CD14-positive monocyte (primary cell): ENCODE data around the gene FAM53A. TPM values are rescaled to one million over a fixed set of nuclear protein-coding genes. Genes with fewer than 3 reads are reported as not detected.

ENCODE experiments used
- DNase-seq, 3 donors: peaks; one replicate each; pipeline ENCODE4 v3.0.0-alpha.2; 2011 to 2022
- H2AFZ ChIP-seq: 2 replicates; pipeline ENCODE4 v1.6.0; 2012; ENCODE audit warnings: mild to moderate bottlenecking, low read depth, low read length, inconsistent platforms; ENCODE audit not compliant: insufficient read depth, poor library complexity, severe bottlenecking
- H3K27ac ChIP-seq, 2 donors: 1 replicate in 1 of 2; 2 replicates in 1 of 2; pipeline ENCODE4 v1.5.1; 2012 to 2013; ENCODE audit warnings: low read length in 2 of 2, control low read depth in 1 of 2, inconsistent platforms in 1 of 2, low read depth in 1 of 2, mild to moderate bottlenecking in 1 of 2
- H3K27me3 ChIP-seq, 2 donors: one replicate each; pipeline versions ENCODE4 v1.6.0 to v1.6.1; 2011 to 2013; ENCODE audit warnings: low read length in 2 of 2; ENCODE audit not compliant: control insufficient read depth in 2 of 2, insufficient read depth in 2 of 2
- H3K36me3 ChIP-seq, 2 donors: replicated peaks in 1 of 2; 1 replicate in 1 of 2; 2 replicates in 1 of 2; pipeline versions ENCODE4 v1.5.1 to v1.6.1; 2012 to 2013; ENCODE audit warnings: low read length in 2 of 2, control low read depth in 1 of 2, inconsistent platforms in 1 of 2, mild to moderate bottlenecking in 1 of 2; ENCODE audit not compliant: insufficient read depth in 2 of 2, control insufficient read depth in 1 of 2
- H3K4me1 ChIP-seq, 2 donors: 1 replicate in 1 of 2; 2 replicates in 1 of 2; pipeline versions ENCODE4 v1.5.1 to v1.6.1; 2012 to 2013; ENCODE audit warnings: low read length in 2 of 2, control low read depth in 1 of 2, inconsistent platforms in 1 of 2, mild to moderate bottlenecking in 1 of 2, moderate library complexity in 1 of 2; ENCODE audit not compliant: insufficient read depth in 2 of 2, control insufficient read depth in 1 of 2
- H3K4me2 ChIP-seq: replicated peaks from 2 replicates; pipeline ENCODE3; 2012; ENCODE audit warnings: low read length, moderate library complexity, mild to moderate bottlenecking; ENCODE audit not compliant: poor library complexity, severe bottlenecking; ENCODE audit errors: extremely low read depth
- H3K4me3 ChIP-seq, 3 experiments: fragments of 200-600 bp in 1 of 3; sonication (generic) in 1 of 3; replicated peaks in 1 of 3; 1 replicate in 2 of 3; 2 replicates in 1 of 3; pipeline ENCODE4 v1.5.1; 2011 to 2013; ENCODE audit warnings: low read length in 3 of 3, mild to moderate bottlenecking in 3 of 3, control low read depth in 2 of 3, low read depth in 2 of 3, inconsistent platforms in 1 of 3, moderate library complexity in 1 of 3
- H3K79me2 ChIP-seq: 2 replicates; pipeline ENCODE4 v1.6.0; 2012; ENCODE audit warnings: mild to moderate bottlenecking, control low read depth, inconsistent platforms, low read length, moderate library complexity; ENCODE audit not compliant: insufficient read depth
- H3K9ac ChIP-seq: 2 replicates; pipeline ENCODE4 v1.6.0; 2017; ENCODE audit warnings: low read length, mild to moderate bottlenecking; ENCODE audit not compliant: insufficient read depth, poor library complexity, severe bottlenecking
- H3K9me3 ChIP-seq, 2 donors: replicated peaks in 1 of 2; 1 replicate in 1 of 2; 2 replicates in 1 of 2; pipeline versions ENCODE4 v1.5.1 to v1.6.1; 2012 to 2013; ENCODE audit warnings: low read length in 2 of 2, control low read depth in 1 of 2; ENCODE audit not compliant: control insufficient read depth in 1 of 2, insufficient read depth in 1 of 2
- H4K20me1 ChIP-seq: 2 replicates; pipeline ENCODE4 v1.6.0; 2012; ENCODE audit warnings: mild to moderate bottlenecking, low read length, control low read depth, moderate library complexity; ENCODE audit not compliant: insufficient read depth
- H3K27ac Mint-ChIP-seq, 7 donors: one replicate each; pipeline ENCODE4 v1.8.0; 2020; ENCODE audit warnings: mild to moderate bottlenecking in 7 of 7, mixed read lengths in 7 of 7, moderate library complexity in 6 of 7, inconsistent platforms in 2 of 7
- H3K27me3 Mint-ChIP-seq, 3 donors: one replicate each; pipeline ENCODE4 v1.8.0; 2021 to 2022; ENCODE audit warnings: low read depth in 3 of 3, mild to moderate bottlenecking in 3 of 3, mixed read lengths in 3 of 3, moderate library complexity in 3 of 3, inconsistent platforms in 1 of 3
- H3K36me3 Mint-ChIP-seq, 2 donors: one replicate each; pipeline ENCODE4 v1.8.0; 2020; ENCODE audit warnings: mixed read lengths in 2 of 2, inconsistent platforms in 1 of 2, mild to moderate bottlenecking in 1 of 2
- H3K4me1 Mint-ChIP-seq: one replicate; pipeline ENCODE4 v1.8.0; 2020; ENCODE audit warnings: mild to moderate bottlenecking, mixed read lengths
- H3K4me3 Mint-ChIP-seq, 2 donors: one replicate each; pipeline ENCODE4 v1.8.0; 2020; ENCODE audit warnings: mild to moderate bottlenecking in 2 of 2, mixed read lengths in 2 of 2, moderate library complexity in 1 of 2
- H3K9me3 Mint-ChIP-seq, 7 donors: one replicate each; pipeline ENCODE4 v1.8.0; 2020 to 2022; ENCODE audit warnings: mixed read lengths in 7 of 7, mild to moderate bottlenecking in 6 of 7, moderate library complexity in 6 of 7, inconsistent platforms in 2 of 7
- WGBS: methylation state at CpG from one replicate; pipeline ENCODE4 v1.1.5; 2013; ENCODE audit warnings: missing lambda C conversion rate; ENCODE audit not compliant: insufficient coverage; 5-methylcytosine and 5-hydroxymethylcytosine counted together
- intact Hi-C, 2 donors: fragments of 100-400 bp; cut with micrococcal nuclease; formaldehyde crosslinking; loops; one replicate each; pipeline versions ENCODE4 v1.15.0 to v1.15.1; 2023
- polyA plus RNA-seq, 3 donors: library from polyadenylated mRNA; depleted of rRNA in 1 of 3; unstranded in 2 of 3; stranded (reverse) in 1 of 3; fragments of 300-500 nt in 2 of 3; fragments of >200 nt in 1 of 3; fragmentation: Illumina TruSeq in 2 of 3; gene quantifications; 1 replicate in 2 of 3; 2 replicates in 1 of 3; pipeline ENCODE4 v1.2.3, GENCODE V29; 2012 to 2021
- TF ChIP-seq, protein P1 (sequence below): fragments of 200-600 bp; IDR thresholded peaks from one replicate; pipeline ENCODE4 v1.8.0; 2022; ENCODE audit warnings: antibody characterized with exemption, mild to moderate bottlenecking

Gene FAM53A
- polyA plus RNA-seq, 3 donors: 0.40 to 0.82 (median 0.76) TPM

- H3K27ac Mint-ChIP-seq: no peak overlapping the region
Measured at GRCh38 chr4:1635464-1635863, 48.6 kb downstream of the FAM53A start.

DNA sequence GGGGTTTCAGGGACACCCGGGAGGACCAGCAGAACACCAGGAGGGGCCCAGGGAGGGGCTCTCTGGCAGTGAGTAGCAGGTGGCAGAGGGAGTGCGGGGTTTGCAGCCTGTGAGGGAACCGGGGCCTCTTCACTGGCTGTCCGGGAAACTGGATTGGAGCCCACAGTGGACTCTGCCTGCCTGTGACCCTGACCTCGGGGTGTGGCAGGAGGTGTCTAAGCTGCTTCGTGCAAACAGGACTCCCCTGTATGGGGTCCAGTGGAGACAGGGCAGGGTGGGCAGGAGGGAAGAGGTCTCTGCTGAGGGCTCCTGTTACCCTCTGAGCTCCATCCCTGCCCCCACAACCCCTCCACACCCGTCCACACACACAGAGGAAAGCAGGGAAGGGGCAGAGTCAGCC, 50.1 kb downstream of the FAM53A start:
- H3K27me3 ChIP-seq: no peaks in the 10 kb centered on the region
- no peaks in the 10 kb centered on the region for H3K4me1 ChIP-seq
- H3K79me2 ChIP-seq: no peaks in the 10 kb centered on the region
- no peak overlapping the region for H2AFZ ChIP-seq
- no peak overlapping the region for H3K4me2 ChIP-seq
- no peaks in the 10 kb centered on the region for H4K20me1 ChIP-seq
- Mint-ChIP-seq H3K4me3 (no peak overlapping the region), H3K9me3 (peaks cover 0 to 4% (median 2%) of the 10 kb centered on the region in 7 donors), H3K27ac (no peak overlapping the region), H3K27me3 (peaks cover 0 to 10% (median 6%) of the 10 kb centered on the region in 3 donors), H3K36me3 (no peaks in the 10 kb centered on the region), H3K4me1 (no peaks in the 10 kb centered on the region)
- intact Hi-C loops: no loop called here
- no peak for DNase-seq
- no peak overlapping the region for H3K27ac ChIP-seq
- H3K9ac ChIP-seq: no peak overlapping the region
- 76% methylated on average over 5 of the region's 7 CpGs for WGBS
- no peaks in the 10 kb centered on the region for H3K9me3 ChIP-seq
- no peak overlapping the region for H3K4me3 ChIP-seq
- H3K36me3 ChIP-seq: no peaks in the 10 kb centered on the region
- TF ChIP-seq, protein P1, sequence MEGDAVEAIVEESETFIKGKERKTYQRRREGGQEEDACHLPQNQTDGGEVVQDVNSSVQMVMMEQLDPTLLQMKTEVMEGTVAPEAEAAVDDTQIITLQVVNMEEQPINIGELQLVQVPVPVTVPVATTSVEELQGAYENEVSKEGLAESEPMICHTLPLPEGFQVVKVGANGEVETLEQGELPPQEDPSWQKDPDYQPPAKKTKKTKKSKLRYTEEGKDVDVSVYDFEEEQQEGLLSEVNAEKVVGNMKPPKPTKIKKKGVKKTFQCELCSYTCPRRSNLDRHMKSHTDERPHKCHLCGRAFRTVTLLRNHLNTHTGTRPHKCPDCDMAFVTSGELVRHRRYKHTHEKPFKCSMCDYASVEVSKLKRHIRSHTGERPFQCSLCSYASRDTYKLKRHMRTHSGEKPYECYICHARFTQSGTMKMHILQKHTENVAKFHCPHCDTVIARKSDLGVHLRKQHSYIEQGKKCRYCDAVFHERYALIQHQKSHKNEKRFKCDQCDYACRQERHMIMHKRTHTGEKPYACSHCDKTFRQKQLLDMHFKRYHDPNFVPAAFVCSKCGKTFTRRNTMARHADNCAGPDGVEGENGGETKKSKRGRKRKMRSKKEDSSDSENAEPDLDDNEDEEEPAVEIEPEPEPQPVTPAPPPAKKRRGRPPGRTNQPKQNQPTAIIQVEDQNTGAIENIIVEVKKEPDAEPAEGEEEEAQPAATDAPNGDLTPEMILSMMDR: no peak

More at GRCh38 chr4:1635464-1635863, 48.6 kb downstream of the FAM53A start:
- no peaks in the 10 kb centered on the region for H3K27me3 ChIP-seq
- no peak overlapping the region for H3K9ac ChIP-seq
- H3K4me1 ChIP-seq: no peaks in the 10 kb centered on the region
- no peak overlapping the region for H3K4me2 ChIP-seq
- H3K79me2 ChIP-seq: no peaks in the 10 kb centered on the region
- no peaks in the 10 kb centered on the region for H3K36me3 Mint-ChIP-seq
- H3K4me1 Mint-ChIP-seq: no peaks in the 10 kb centered on the region
- no peak overlapping the region for H2AFZ ChIP-seq
- H3K27me3 Mint-ChIP-seq: peaks cover 0 to 10% (median 7%) of the 10 kb centered on the region in 3 donors
- no peaks in the 10 kb centered on the region for H3K36me3 ChIP-seq
- H3K9me3 Mint-ChIP-seq: peaks cover 0 to 4% (median 2%) of the 10 kb centered on the region in 7 donors
- DNase-seq: no peak
- 100% methylated on average over 2 of the region's 7 CpGs for WGBS
- intact Hi-C loops: no loop called here
- H3K27ac ChIP-seq: no peak overlapping the region
- no peaks in the 10 kb centered on the region for H4K20me1 ChIP-seq
- no peak overlapping the region for H3K4me3 Mint-ChIP-seq
- H3K9me3 ChIP-seq: no peaks in the 10 kb centered on the region
- H3K4me3 ChIP-seq: no peak overlapping the region
- TF ChIP-seq, protein P1: no peak
